ENCODE measurements around the gene ERC2. TPM values are rescaled to one million over a fixed set of nuclear protein-coding genes. Genes with fewer than 3 reads are reported as not detected.

Gene ERC2
- total RNA-seq, 1 donor from 2014 or later = 32.5 TPM

DNA sequence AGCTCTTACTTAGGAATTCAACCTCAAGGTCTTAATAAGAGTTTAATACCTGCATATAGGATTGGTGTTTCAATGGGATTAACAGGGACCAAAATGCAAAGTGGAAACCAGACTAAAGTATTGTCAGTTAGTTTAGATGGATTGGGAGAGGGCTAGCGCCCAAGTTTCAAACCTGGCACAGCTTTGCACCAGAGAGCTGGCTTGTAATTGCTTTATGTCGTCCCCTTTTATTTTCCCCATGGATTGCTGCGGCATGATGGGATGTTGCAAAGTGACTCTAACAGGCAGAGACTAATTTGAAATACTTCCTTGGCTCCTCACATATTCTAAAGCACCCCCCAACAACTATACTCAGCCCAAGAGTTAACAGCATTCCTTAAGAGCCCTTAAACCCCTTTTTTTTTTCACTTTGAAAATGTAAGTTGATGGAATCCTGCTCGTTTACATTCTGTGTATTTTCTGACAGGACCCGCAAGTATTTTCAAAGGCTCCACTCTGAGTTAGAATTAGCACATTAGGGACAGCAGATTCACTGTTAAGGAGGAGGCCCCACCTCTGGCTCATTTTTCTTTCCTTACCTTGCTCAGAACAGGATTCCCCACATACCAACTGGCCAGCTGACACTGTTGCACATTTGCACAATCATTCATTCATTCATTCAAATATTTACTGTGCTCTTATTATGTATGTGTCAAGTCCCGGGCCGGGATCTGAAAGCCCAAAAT lies 214.2 kb downstream of the ERC2 start:
- DNase-seq (ENCODE audit: low spot score, unreplicated experiment) = no peak
- Mint-ChIP-seq H3K27ac (no peak overlapping the region), H3K9me3 (ENCODE audit: low read depth) (no peaks in the 10 kb centered on the region), H3K27me3 (no peaks in the 10 kb centered on the region), H3K36me3 (ENCODE audit: insufficient read depth) (no peaks in the 10 kb centered on the region), H3K4me1 (ENCODE audit: low read depth) (peaks cover 7% of the 10 kb centered on the region), H3K4me3 (ENCODE audit: low read depth) (no peak overlapping the region)
- TF ChIP-seq, protein P1, sequence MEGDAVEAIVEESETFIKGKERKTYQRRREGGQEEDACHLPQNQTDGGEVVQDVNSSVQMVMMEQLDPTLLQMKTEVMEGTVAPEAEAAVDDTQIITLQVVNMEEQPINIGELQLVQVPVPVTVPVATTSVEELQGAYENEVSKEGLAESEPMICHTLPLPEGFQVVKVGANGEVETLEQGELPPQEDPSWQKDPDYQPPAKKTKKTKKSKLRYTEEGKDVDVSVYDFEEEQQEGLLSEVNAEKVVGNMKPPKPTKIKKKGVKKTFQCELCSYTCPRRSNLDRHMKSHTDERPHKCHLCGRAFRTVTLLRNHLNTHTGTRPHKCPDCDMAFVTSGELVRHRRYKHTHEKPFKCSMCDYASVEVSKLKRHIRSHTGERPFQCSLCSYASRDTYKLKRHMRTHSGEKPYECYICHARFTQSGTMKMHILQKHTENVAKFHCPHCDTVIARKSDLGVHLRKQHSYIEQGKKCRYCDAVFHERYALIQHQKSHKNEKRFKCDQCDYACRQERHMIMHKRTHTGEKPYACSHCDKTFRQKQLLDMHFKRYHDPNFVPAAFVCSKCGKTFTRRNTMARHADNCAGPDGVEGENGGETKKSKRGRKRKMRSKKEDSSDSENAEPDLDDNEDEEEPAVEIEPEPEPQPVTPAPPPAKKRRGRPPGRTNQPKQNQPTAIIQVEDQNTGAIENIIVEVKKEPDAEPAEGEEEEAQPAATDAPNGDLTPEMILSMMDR (IDR thresholded peaks at IDR 0.05; ENCODE audit: unreplicated experiment) = no peak

DNA sequence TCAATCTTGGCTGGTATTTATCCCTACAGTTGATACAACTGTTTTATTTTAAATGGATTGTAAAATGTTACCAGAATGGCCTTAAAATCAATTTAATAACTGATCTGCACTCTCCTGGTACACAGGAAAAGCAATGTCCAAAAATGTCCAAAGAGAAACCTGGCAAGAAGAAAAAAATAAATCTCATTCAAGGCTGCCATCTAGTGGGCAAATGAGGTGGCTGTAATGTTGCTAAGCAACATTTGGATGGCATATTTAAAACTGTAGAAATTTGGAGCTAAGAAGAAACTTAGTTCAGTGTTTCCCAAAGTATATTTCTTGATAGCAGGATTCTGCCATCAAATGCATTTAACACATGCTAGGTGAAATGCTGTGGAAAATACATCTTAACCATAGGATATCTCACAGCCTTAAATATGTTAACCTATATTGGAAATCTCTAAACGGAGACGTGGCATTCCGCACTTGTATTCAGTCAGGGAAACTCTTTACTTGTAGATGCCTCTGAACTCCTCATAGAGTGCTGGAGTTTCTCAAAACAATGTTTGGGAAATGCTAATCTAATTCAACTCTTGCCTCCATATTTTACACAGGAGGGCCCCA lies 216.8 kb downstream of the ERC2 start:
- H3K4me1 Mint-ChIP-seq (ENCODE audit: low read depth) = peaks cover 7% of the 10 kb centered on the region
- no peaks in the 10 kb centered on the region for H3K27me3 Mint-ChIP-seq
- TF ChIP-seq, protein P1 (IDR thresholded peaks at IDR 0.05; ENCODE audit: unreplicated experiment) = peak; percentile 92
- H3K9me3 Mint-ChIP-seq (ENCODE audit: low read depth) = no peaks in the 10 kb centered on the region
- H3K36me3 Mint-ChIP-seq (ENCODE audit: insufficient read depth) = no peaks in the 10 kb centered on the region
- DNase-seq (ENCODE audit: low spot score, unreplicated experiment) = peak; percentile 14
- no peak overlapping the region for H3K27ac Mint-ChIP-seq
- no peak overlapping the region for H3K4me3 Mint-ChIP-seq (ENCODE audit: low read depth)

DNA sequence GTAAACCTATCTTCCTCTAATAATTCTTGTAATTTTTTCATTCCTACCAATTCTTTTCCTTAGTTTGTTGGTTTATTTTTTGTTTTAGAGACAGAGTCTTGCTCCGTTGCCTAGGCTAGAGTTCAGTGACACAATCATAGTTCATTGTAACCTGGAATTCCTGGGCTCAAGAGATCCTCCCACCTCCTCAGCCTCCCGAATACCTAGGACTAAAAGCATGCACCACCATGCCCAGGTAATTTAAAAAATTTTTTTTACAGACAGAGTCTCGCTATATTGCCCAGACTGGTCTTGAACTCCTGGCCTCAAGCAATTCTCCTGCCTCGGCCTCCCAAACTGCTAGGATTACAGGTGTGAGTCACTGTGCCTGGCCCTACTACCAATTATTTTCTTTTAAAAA lies 220.2 kb downstream of the ERC2 start:
- TF ChIP-seq, protein P1 (IDR thresholded peaks at IDR 0.05; ENCODE audit: unreplicated experiment) = no peak
- Mint-ChIP-seq H3K4me1 (ENCODE audit: low read depth) (peaks cover 1% of the 10 kb centered on the region), H3K27ac (no peak overlapping the region), H3K27me3 (no peaks in the 10 kb centered on the region), H3K9me3 (ENCODE audit: low read depth) (no peaks in the 10 kb centered on the region), H3K4me3 (ENCODE audit: low read depth) (no peak overlapping the region), H3K36me3 (ENCODE audit: insufficient read depth) (no peaks in the 10 kb centered on the region)
- DNase-seq (ENCODE audit: low spot score, unreplicated experiment) = no peak

DNA sequence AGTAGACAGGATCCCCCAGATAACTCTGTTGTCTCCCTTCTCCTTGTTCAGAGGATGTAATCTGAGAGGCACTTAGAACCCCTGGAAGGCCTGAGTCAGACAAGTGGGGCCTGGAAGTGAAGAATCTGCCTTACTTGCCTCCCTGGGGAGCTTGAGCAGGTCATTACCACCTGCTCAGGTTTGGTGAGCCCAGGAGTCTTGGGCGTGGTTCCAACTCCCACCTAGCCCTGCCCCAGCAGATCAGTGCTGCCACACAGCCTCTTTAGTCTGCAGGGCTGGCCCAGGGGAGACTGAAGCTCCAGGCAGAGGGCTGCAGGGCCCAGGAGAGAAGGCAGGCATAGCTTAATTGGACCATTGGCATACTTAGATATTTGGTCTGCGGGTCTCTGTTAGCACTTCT lies 230.0 kb downstream of the ERC2 start:
- DNase-seq (ENCODE audit: low spot score, unreplicated experiment) = no peak
- H3K36me3 Mint-ChIP-seq (ENCODE audit: insufficient read depth) = peaks cover 1% of the 10 kb centered on the region
- H3K4me3 Mint-ChIP-seq (ENCODE audit: low read depth) = no peak overlapping the region
- no peaks in the 10 kb centered on the region for H3K27me3 Mint-ChIP-seq
- TF ChIP-seq, protein P1 (IDR thresholded peaks at IDR 0.05; ENCODE audit: unreplicated experiment) = no peak
- peaks cover 8% of the 10 kb centered on the region for H3K9me3 Mint-ChIP-seq (ENCODE audit: low read depth)
- no peaks in the 10 kb centered on the region for H3K4me1 Mint-ChIP-seq (ENCODE audit: low read depth)
- no peak overlapping the region for H3K27ac Mint-ChIP-seq

GRCh38 chr3:56233742-56234141 lies 234.5 kb downstream of the ERC2 start:
- peaks cover 1% of the 10 kb centered on the region for H3K36me3 Mint-ChIP-seq (ENCODE audit: insufficient read depth)
- H3K27ac Mint-ChIP-seq = no peak overlapping the region
- no peaks in the 10 kb centered on the region for H3K27me3 Mint-ChIP-seq
- no peak overlapping the region for H3K4me3 Mint-ChIP-seq (ENCODE audit: low read depth)
- TF ChIP-seq, protein P1 (IDR thresholded peaks at IDR 0.05; ENCODE audit: unreplicated experiment) = no peak
- peaks cover 8% of the 10 kb centered on the region for H3K9me3 Mint-ChIP-seq (ENCODE audit: low read depth)
- H3K4me1 Mint-ChIP-seq (ENCODE audit: low read depth) = no peaks in the 10 kb centered on the region
- no peak for DNase-seq (ENCODE audit: low spot score, unreplicated experiment)
